RPMI7951 (cell line): ENCODE results near the gene GGT1. TPM values are rescaled to one million over a fixed set of nuclear protein-coding genes. Genes with fewer than 3 reads are reported as not detected.
"Not testable (repeated sequence)": the region's sequence is repeated elsewhere in the genome, so short reads cannot be mapped to it uniquely, and the experiment has no call there.

ENCODE experiments used
- DNase-seq: peaks from one replicate; pipeline ENCODE4 v3.0.0-alpha.2; 2012; ENCODE audit warnings: low read depth
- total RNA-seq: library from RNA; depleted of rRNA; stranded (reverse); fragments of >200 nt; shearing (Covaris generic); gene quantifications from 2 replicates; pipeline ENCODE4 v1.2.3, GENCODE V29; 2014; rRNA removed

The GGT1 gene
- total RNA-seq, 1 experiment from 2014 or later = under 0.01 TPM

DNA sequence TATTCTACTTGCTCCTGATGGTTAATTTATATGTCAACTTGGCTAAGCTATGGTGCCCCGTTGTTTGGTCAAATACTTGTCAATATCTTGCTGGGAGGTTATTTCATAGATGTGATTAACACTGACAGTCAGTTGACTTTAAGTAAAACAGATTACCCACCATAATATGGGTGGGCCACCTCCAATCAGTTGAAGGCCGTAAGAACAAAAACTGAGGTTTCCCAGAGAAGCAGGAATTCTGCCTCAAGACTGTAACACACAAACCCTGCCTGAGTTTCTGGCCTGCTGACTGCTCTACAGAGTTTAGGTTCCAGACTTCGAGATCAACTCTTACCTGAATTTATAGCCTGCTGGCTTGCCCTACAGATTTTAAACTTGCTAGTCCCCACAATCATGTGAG, 33.5 kb downstream of the GGT1 start:
- DNase-seq = not testable (repeated sequence)

GRCh38 chr22:24642307-24642706, 39.3 kb downstream of the GGT1 start:
- not testable (repeated sequence) for DNase-seq

GRCh38 chr22:24644409-24644808, 41.4 kb downstream of the GGT1 start:
- not testable (repeated sequence) for DNase-seq

DNA sequence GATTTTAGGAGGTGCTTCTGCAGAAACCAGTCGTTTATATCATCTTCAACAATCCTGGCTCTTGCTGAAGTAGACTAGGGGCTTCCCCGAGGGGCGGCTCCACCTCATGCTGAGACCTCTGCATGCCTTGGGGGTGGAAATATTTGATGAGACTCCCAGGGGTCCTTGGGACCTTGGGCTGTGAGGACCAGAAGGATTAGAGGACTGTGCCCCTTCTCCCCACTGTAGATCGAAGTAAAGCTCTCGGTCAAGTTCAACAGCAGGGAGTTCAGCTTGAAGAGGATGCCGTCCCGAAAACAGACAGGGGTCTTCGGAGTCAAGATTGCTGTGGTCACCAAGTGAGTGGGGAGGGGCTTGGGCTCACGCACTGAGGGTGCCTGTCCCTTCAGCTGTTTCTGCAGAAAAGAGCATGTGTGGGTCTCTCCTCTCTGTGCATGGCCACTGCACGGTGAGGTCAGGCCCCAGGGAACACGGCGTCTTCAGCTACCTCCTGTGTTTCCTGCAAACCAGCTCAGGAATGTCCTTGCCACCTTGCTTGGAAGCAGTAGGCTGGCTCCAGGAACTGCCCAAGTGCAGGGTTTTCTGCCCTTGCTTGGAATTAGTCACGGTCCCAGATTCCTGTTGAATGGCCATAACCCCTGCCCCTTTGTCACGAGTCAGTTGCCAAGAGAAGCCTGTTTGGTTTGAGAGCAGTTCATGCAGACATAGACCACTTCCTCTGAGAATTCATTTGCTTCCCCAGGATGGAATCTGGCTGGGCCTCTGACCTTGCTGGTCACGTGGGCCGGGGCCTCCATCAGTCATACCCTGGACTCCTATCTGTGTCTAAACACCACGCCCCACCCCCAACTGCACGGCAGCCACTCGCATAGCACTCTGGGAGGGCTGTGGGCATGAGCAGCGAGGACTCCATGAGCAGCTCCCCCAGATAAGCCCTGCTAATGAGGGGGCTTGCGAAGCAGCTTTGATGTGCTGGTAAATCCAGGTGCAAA, 42.7 kb downstream of the GGT1 start:
- DNase-seq = not testable (repeated sequence)

- DNase-seq = not testable (repeated sequence)
These were observed 43.8 kb downstream of the GGT1 start for GRCh38 chr22:24646756-24647155.

- DNase-seq = not testable (repeated sequence)
These were observed 46.4 kb downstream of the GGT1 start for GRCh38 chr22:24649371-24649770.

DNA sequence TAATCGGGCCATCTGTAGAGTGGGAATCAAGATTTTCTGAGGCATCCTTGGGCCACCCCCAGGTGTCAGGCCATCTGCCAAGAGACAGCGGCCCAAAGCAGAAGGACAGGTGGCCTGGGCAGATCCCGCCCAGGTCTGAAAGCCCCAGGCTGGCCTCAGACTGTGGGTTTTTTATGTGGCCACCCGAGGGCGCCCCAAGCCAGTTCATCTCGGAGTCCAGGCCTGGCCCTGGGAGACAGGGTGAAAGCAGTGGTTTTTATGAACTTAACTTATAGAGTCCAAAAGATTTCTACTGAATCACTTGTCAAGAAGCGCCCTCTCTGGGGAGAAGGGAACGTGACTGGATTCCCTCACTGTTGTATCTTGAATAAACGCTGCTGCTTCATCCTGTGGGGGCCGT, 47.9 kb downstream of the GGT1 start:
- DNase-seq = not testable (repeated sequence)

- not testable (repeated sequence) for DNase-seq
These were observed 62.4 kb downstream of the GGT1 start for GRCh38 chr22:24665395-24665794.

GRCh38 chr22:24667904-24668303, 64.9 kb downstream of the GGT1 start:
- not testable (repeated sequence) for DNase-seq

- DNase-seq = not testable (repeated sequence)
These were observed 69.5 kb downstream of the GGT1 start for GRCh38 chr22:24672532-24672931.

Other genes with a start within 250 kb of the GGT1 start
- 3.7 and 4.2 TPM in 2 replicates for gene ADORA2A, start 175.6 kb upstream of the GGT1 start, total RNA-seq
- gene UPB1, start 107.9 kb upstream of the GGT1 start, total RNA-seq = under 0.01 TPM in 1 of 2 replicates, not detected in the other
- gene GUCD1, start 48.1 kb upstream of the GGT1 start, total RNA-seq = 60.7 and 69.4 TPM in 2 replicates
- 179 and 194 TPM in 2 replicates for gene SNRPD3, start 47.2 kb upstream of the GGT1 start, total RNA-seq
- 0.60 and 3.6 TPM in 2 replicates for gene LRRC75B, start 10.1 kb upstream of the GGT1 start, total RNA-seq
- not detected in 2 replicates for gene PIWIL3, start 171.5 kb downstream of the GGT1 start, total RNA-seq
- gene SGSM1, start 203.0 kb downstream of the GGT1 start, total RNA-seq = not detected in 2 replicates